ENCODE measurements around the gene SYT10. TPM values are rescaled to one million over a fixed set of nuclear protein-coding genes. Genes with fewer than 3 reads are reported as not detected.

The SYT10 gene
- total RNA-seq, result not detected in 2 replicates

DNA sequence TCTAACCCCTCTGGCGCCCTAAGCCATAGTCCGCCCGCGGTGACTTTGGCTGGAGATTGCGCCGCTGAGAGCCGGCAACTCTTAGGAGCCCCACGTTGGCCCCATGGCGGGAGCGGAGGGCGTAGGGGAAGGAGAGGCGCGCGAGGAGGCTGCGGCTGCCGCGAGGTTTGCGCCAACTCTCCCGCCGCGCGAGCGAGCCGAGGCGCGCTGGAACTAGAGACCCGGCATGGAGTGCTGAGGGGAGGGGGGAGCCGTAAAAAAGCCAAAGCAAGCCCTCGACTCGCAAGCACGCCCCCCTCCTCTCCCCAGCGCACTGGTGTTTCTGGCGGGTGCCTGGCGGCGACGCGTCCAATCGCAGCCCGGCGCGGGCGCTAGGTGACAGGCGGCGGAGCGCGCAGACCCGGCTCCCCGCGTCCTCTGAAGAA lies at the start of gene SYT10:
Gene SYT10 (minus strand): TSS at position 233 of the 425 bp plus-strand sequence. CDS start 297 bp downstream, outside the sequence.

